ENCODE results near the gene BBIP1. TPM values are rescaled to one million over a fixed set of nuclear protein-coding genes. Genes with fewer than 3 reads are reported as not detected.

Gene BBIP1
- total and polyA plus RNA-seq, 2 donors (not counting 3 experiments of a cell fraction or from before 2014, with no cell fraction given), result 9.9 to 32.8 TPM

DNA sequence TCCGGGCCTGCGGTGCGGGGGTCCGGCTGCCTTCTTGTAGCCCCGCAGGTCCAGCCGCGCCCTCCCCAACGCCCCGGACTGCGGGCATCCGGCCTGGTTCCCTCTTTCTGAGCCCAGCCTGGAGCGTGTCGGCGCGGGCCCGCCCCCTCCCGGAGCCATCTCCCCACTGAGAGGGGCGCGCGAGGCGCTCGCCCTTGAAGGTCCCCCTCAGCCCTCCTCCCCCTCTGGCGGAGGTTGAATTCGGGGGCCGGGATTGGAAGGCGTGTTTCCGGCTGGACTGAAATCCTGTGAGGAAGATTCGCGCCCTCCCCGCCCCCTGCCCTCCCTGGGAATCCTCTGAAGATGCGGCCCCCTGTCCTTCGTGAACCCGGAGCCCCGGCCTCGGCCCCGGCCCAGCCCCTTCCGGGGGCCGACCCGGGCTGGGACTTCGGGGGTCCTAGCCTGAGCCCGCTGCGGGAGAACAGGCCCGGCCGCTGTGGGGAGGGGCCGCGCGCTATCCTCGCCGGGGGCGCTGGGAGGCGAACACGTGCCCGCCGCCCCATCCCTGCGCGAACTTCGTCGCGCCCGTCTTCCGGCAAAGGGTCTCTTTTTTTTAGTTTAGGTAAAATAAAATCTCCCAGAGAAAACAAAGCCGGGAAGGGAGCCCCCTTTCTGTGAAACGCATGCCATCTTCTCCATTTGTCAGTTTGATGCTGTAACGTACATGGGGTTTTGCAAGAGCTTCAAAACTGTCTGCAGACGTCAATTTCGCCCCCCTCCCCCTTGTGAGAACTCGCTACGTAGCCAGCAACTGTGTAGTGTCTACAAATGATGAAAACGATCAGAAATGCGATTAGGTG lies 46.6 kb downstream of the BBIP1 start:
- Histone ChIP-seq H3K27me3 (ENCODE audit: control insufficient read depth in 2 of 2, insufficient read depth in 2 of 2, low read length in 2 of 2) (peaks cover 3 to 4% of the 10 kb centered on the region in 2 experiments), H2AFZ (ENCODE audit: low read depth, low read length) (peak overlapping the region; percentile 91), H3K27ac (ENCODE audit: insufficient read depth, low read depth, low read length) (peak overlapping the region; percentile 57), H3K4me1 (ENCODE audit: control insufficient read depth, extremely low read depth, insufficient read depth, low read length) (peaks cover 21% of the 10 kb centered on the region), H3K4me3 (replicated peaks in 1 of 3; ENCODE audit: insufficient read depth in 1 of 3, low read depth in 1 of 3, low read length in 3 of 3) (peak overlapping the region; percentile 55 to 96 (median 85)), H4K20me1 (replicated peaks; ENCODE audit: control insufficient read depth, extremely low read depth, insufficient read depth, low read length) (no peaks in the 10 kb centered on the region), H3K4me2 (ENCODE audit: insufficient read depth, low read length) (peak overlapping the region; percentile 99), H3K9me1 (replicated peaks; ENCODE audit: control insufficient read depth, extremely low read depth, insufficient read depth, low read length) (no peaks in the 10 kb centered on the region), H3K36me3 (ENCODE audit: control insufficient read depth in 2 of 2, extremely low read depth in 1 of 2, insufficient read depth in 2 of 2, low read length in 2 of 2) (no peaks in the 10 kb centered on the region), H3K79me2 (ENCODE audit: control insufficient read depth, insufficient read depth, low read length) (no peaks in the 10 kb centered on the region), H3K9ac (replicated peaks; ENCODE audit: extremely low read depth, insufficient read depth, low read length) (peak overlapping the region; percentile 81), H3K9me3 (replicated peaks; ENCODE audit: control insufficient read depth, insufficient read depth, low read length) (no peaks in the 10 kb centered on the region)
- peak; percentile 58 for DNase-seq (ENCODE audit: low read depth, low spot score)
- dilution Hi-C loops (cut with MboI; ENCODE audit: extremely low pct_ligation_motif_present, low sequenced_read_pairs) (no loop called here), intact Hi-C loops (cut with micrococcal nuclease) (loop anchor here (1.0 to 5.0 kb wide), 4 partner anchors 70 to 565 kb away; no protein-coding TSS in a partner anchor)
- POLR2A ChIA-PET, result interaction anchor here (1.0 kb wide), 1 partner anchor 114 kb away, joined by 8 read pairs; no protein-coding TSS in a partner anchor
- CTCF ChIA-PET, result interaction anchor here (0.6 to 1.8 kb wide), 14 partner anchors 10 to 184 kb away, joined by 3 to 9 read pairs (median 4); no protein-coding TSS in a partner anchor
- no peak for TF ChIP-seq EZH2 (IDR thresholded peaks at IDR 0.05; ENCODE audit: borderline replicate concordance, low read depth, low read length, severe bottlenecking)
- TF ChIP-seq, protein P1, sequence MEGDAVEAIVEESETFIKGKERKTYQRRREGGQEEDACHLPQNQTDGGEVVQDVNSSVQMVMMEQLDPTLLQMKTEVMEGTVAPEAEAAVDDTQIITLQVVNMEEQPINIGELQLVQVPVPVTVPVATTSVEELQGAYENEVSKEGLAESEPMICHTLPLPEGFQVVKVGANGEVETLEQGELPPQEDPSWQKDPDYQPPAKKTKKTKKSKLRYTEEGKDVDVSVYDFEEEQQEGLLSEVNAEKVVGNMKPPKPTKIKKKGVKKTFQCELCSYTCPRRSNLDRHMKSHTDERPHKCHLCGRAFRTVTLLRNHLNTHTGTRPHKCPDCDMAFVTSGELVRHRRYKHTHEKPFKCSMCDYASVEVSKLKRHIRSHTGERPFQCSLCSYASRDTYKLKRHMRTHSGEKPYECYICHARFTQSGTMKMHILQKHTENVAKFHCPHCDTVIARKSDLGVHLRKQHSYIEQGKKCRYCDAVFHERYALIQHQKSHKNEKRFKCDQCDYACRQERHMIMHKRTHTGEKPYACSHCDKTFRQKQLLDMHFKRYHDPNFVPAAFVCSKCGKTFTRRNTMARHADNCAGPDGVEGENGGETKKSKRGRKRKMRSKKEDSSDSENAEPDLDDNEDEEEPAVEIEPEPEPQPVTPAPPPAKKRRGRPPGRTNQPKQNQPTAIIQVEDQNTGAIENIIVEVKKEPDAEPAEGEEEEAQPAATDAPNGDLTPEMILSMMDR (IDR thresholded peaks at IDR 0.05; ENCODE audit: extremely low read depth in 1 of 2, insufficient read depth in 1 of 2, low read depth in 1 of 2, low read length in 2 of 2), result peak in 1 of 2 donors; percentile 6
- TF ChIP-seq, protein P2, sequence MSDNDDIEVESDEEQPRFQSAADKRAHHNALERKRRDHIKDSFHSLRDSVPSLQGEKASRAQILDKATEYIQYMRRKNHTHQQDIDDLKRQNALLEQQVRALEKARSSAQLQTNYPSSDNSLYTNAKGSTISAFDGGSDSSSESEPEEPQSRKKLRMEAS (IDR thresholded peaks at IDR 0.05; ENCODE audit: insufficient read depth, insufficient read length), result no peak
- no peak for FAIRE-seq
- no TSS peak for BruUV-seq (replicated peaks)

Data from endothelial cell of umbilical vein (primary cell).